Measurements from ENCODE around the gene PLXDC2. TPM values are rescaled to one million over a fixed set of nuclear protein-coding genes. Genes with fewer than 3 reads are reported as not detected.
"Not testable (repeated sequence)": the region's sequence is repeated elsewhere in the genome, so short reads cannot be mapped to it uniquely, and the experiment has no call there.

Gene PLXDC2
- total RNA-seq, 1 donor from 2014 or later: 7.5 TPM

DNA sequence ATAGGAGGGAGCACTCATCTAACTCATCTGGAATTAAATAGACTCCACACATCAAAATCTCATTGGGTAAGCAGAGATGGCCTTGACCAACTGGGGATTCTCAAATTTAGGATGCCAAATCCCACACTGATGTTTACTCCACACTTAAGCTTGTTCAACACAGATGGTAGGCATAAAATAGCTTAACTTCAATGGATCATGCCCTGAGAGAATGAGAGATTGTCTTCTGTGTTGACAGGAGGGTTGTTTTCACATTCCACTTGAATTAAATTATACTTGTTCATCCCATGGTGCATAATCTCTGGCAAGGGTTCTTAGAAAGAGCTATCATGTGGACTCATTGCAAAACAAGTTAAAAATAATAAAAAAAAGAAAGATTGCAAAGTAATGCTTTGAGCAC is 391.4 kb downstream of the PLXDC2 start:
- H3K36me3 ChIP-seq (ENCODE audit: control insufficient read depth, insufficient read depth, low read length): no peaks in the 10 kb centered on the region
- H3K27me3 ChIP-seq (ENCODE audit: control insufficient read depth, insufficient read depth, low read length): no peaks in the 10 kb centered on the region
- H3K4me3 ChIP-seq (ENCODE audit: low read depth, low read length): no peak overlapping the region
- TF ChIP-seq, protein P1, sequence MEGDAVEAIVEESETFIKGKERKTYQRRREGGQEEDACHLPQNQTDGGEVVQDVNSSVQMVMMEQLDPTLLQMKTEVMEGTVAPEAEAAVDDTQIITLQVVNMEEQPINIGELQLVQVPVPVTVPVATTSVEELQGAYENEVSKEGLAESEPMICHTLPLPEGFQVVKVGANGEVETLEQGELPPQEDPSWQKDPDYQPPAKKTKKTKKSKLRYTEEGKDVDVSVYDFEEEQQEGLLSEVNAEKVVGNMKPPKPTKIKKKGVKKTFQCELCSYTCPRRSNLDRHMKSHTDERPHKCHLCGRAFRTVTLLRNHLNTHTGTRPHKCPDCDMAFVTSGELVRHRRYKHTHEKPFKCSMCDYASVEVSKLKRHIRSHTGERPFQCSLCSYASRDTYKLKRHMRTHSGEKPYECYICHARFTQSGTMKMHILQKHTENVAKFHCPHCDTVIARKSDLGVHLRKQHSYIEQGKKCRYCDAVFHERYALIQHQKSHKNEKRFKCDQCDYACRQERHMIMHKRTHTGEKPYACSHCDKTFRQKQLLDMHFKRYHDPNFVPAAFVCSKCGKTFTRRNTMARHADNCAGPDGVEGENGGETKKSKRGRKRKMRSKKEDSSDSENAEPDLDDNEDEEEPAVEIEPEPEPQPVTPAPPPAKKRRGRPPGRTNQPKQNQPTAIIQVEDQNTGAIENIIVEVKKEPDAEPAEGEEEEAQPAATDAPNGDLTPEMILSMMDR (IDR thresholded peaks at IDR 0.05; ENCODE audit: insufficient read depth, low read length, poor library complexity, severe bottlenecking): no peak
- no peak for DNase-seq (ENCODE audit: low read depth)

DNA sequence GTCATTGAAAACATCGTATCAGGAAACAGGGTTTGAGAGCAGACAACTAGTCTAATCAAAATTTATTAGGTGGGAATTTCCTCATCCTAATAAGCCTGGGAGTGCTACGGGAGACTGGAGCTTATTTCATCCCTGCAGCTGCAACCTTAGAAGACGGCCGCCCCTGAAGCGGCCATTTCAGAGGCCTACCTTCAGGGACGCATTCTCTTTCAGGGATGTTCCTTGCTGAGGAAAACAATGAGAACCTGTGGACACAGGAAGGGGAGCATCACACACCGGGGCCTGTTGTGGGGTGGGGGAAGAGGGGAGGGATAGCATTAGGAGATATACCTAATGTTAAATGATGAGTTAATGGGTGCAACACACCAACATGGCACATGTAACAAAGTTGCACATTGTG is 392.9 kb downstream of the PLXDC2 start:
- not testable (repeated sequence) for DNase-seq (ENCODE audit: low read depth); H3K27me3 ChIP-seq (ENCODE audit: control insufficient read depth, insufficient read depth, low read length); H3K4me3 ChIP-seq (ENCODE audit: low read depth, low read length)

DNA sequence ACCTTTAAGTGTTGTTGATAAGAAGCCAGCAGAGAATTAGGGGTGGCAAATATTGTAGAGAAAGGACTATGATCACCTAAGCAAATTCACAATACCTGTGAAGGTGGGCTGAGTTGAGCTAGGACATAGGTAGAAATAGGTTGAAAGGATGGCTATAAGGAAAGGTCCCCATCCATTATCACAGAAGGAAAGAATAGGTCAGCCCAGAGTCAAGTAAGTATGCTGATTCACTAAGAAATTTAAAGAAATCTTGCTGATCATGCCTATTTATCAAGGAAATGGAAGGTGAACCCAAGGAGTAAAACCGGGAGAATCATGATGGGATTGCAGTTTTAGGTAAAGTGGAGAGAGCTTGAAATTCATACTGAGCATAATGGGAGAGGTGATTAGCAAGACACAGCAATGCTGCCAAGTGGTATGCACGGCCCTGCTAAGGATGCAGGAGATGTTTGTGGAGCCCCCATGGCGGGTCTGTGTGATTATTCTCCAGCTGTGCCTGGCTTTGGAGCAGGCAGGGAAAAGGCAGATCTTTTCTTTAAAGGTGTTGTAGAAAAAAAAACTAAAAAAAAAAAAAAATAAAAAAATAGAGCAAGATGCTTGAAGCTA is 399.4 kb downstream of the PLXDC2 start:
- H3K36me3 ChIP-seq (ENCODE audit: control insufficient read depth, insufficient read depth, low read length): no peaks in the 10 kb centered on the region
- no peaks in the 10 kb centered on the region for H3K27me3 ChIP-seq (ENCODE audit: control insufficient read depth, insufficient read depth, low read length)
- TF ChIP-seq, protein P1 (IDR thresholded peaks at IDR 0.05; ENCODE audit: insufficient read depth, low read length, poor library complexity, severe bottlenecking): no peak
- DNase-seq (ENCODE audit: low read depth): no peak
- no peak overlapping the region for H3K4me3 ChIP-seq (ENCODE audit: low read depth, low read length)

More for the DNA sequence above, 392.9 kb downstream of the PLXDC2 start:
- H3K36me3 ChIP-seq (ENCODE audit: control insufficient read depth, insufficient read depth, low read length): not testable (repeated sequence)

DNA sequence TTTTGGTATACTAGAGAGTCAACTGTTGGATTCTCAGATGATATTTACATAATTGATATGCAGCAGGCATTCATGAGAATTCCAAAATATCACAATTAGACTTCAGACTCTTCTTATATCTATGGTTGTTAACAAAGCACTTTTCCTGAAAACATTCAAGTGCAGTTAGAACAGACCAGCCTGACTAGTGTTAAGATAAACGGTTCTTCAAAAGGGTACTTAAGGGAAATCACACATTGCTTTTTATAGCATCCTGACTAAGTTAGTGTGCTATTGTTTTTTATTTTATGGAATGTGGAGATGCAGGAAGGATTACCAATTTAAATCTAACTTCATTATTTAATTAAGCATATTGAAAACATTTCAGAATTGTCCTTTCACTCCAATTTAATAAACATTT is 405.1 kb downstream of the PLXDC2 start:
- no peak for DNase-seq (ENCODE audit: low read depth)
- Histone ChIP-seq H3K27me3 (ENCODE audit: control insufficient read depth, insufficient read depth, low read length) (no peaks in the 10 kb centered on the region), H3K36me3 (ENCODE audit: control insufficient read depth, insufficient read depth, low read length) (no peaks in the 10 kb centered on the region), H3K4me3 (ENCODE audit: low read depth, low read length) (no peak overlapping the region)
- TF ChIP-seq, protein P1 (IDR thresholded peaks at IDR 0.05; ENCODE audit: insufficient read depth, low read length, poor library complexity, severe bottlenecking): no peak

DNA sequence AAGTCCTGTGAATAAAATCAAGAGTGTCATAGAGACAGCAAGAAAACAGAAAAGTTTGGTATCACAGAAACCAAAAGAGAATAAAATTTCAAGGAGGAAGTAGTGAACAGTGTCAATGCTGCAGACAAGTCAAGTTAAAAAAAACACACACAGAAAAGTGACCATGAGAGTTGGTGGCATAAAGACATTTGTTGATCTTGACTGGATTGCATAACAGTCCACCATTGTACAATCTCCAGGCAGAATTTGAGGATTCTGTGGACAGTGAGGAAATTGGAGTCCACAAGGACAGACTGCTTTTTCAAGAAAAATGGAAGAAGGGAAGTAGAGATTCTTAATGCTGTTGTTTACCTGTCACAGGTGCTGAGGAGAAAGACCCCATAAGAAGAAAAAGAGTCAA is 412.5 kb downstream of the PLXDC2 start:
- TF ChIP-seq, protein P1 (IDR thresholded peaks at IDR 0.05; ENCODE audit: insufficient read depth, low read length, poor library complexity, severe bottlenecking): no peak

DNA sequence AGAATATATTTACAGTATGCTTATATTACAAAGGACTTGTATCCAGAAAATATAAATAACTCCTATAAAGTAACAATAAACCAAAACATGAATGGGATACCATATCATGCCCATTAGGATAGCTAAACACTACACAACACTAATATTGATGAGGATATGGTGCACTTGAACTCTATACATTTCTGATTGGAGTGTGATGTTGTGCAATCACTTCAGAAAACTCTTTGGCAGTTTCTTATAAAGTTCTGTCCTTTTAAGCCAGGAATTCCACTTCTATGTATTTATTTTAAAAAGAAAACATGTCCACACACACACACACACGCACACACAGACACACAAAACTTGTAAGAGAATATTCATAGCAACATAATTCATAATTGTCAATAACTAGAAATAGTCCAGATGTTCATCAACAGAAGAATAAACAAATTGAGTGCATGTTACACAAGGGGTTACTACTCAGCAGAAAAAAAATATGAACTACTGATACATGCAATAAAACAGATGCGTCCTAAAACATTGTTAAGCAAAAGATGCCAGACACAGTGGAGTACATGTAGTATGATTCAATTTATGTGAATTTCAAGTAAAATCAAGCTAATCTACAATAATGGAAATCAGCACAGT is 416.0 kb downstream of the PLXDC2 start:
- DNase-seq (ENCODE audit: low read depth): no peak
- TF ChIP-seq, protein P1 (IDR thresholded peaks at IDR 0.05; ENCODE audit: insufficient read depth, low read length, poor library complexity, severe bottlenecking): no peak
- no peaks in the 10 kb centered on the region for H3K36me3 ChIP-seq (ENCODE audit: control insufficient read depth, insufficient read depth, low read length)

More for the DNA sequence above, 412.5 kb downstream of the PLXDC2 start:
- Histone ChIP-seq H3K27me3 (ENCODE audit: control insufficient read depth, insufficient read depth, low read length) (no peaks in the 10 kb centered on the region), H3K4me3 (ENCODE audit: low read depth, low read length) (no peak overlapping the region), H3K36me3 (ENCODE audit: control insufficient read depth, insufficient read depth, low read length) (no peaks in the 10 kb centered on the region)
- DNase-seq (ENCODE audit: low read depth): no peak

More for the DNA sequence above, 416.0 kb downstream of the PLXDC2 start:
- H3K4me3 ChIP-seq (ENCODE audit: low read depth, low read length): no peak overlapping the region
- no peaks in the 10 kb centered on the region for H3K27me3 ChIP-seq (ENCODE audit: control insufficient read depth, insufficient read depth, low read length)
